H9 (cell line): ENCODE measurements around the gene NLN. TPM values are rescaled to one million over a fixed set of nuclear protein-coding genes. Genes with fewer than 3 reads are reported as not detected.

ENCODE experiments used
- DNase-seq: peaks from one replicate; pipeline ENCODE4 v3.0.0-alpha.2; 2017
- H2AFZ ChIP-seq: one replicate; pipeline ENCODE4 v1.6.1; 2013; ENCODE audit warnings: mild to moderate bottlenecking, low read length, control low read depth, moderate library complexity
- H2AK5ac ChIP-seq: 2 replicates; pipeline ENCODE4 v1.6.1; 2013; ENCODE audit warnings: low read length, control low read depth, mixed read lengths; ENCODE audit not compliant: insufficient read length
- H2BK120ac ChIP-seq: one replicate; pipeline ENCODE4 v1.6.1; 2013; ENCODE audit warnings: low read depth, mild to moderate bottlenecking, low read length, control low read depth, inconsistent platforms; ENCODE audit not compliant: poor library complexity, severe bottlenecking
- H2BK12ac ChIP-seq: 2 replicates; pipeline ENCODE4 v1.6.1; 2013; ENCODE audit warnings: low read length, control low read depth, mixed read lengths, low read depth; ENCODE audit not compliant: insufficient read length
- H2BK15ac ChIP-seq: 2 replicates; pipeline ENCODE4 v1.6.1; 2013; ENCODE audit warnings: low read depth, low read length, control low read depth
- H2BK20ac ChIP-seq: one replicate; pipeline ENCODE4 v1.6.1; 2013; ENCODE audit warnings: low read depth, mild to moderate bottlenecking, low read length, control low read depth, inconsistent platforms; ENCODE audit not compliant: poor library complexity, severe bottlenecking
- H2BK5ac ChIP-seq: 2 replicates; pipeline ENCODE4 v1.6.1; 2013; ENCODE audit warnings: low read length, control low read depth, mixed read lengths; ENCODE audit not compliant: insufficient read length
- H3K14ac ChIP-seq: 2 replicates; pipeline ENCODE4 v1.6.1; 2013; ENCODE audit warnings: low read length, control low read depth; ENCODE audit not compliant: insufficient read depth
- H3K18ac ChIP-seq: 2 replicates; pipeline ENCODE4 v1.6.1; 2013; ENCODE audit warnings: low read depth, mild to moderate bottlenecking, mixed read lengths, low read length, control low read depth; ENCODE audit not compliant: insufficient read length
- H3K23ac ChIP-seq: 2 replicates; pipeline ENCODE4 v1.6.1; 2013; ENCODE audit warnings: low read length, control low read depth, mixed read lengths, low read depth; ENCODE audit not compliant: insufficient read length
- H3K23me2 ChIP-seq: 2 replicates; pipeline ENCODE4 v1.6.1; 2013; ENCODE audit warnings: low read depth, mild to moderate bottlenecking, mixed read lengths, low read length, control low read depth; ENCODE audit not compliant: insufficient read length, poor library complexity, severe bottlenecking
- H3K27ac ChIP-seq: 2 replicates; pipeline ENCODE4 v1.5.1; 2013; ENCODE audit warnings: low read length, control low read depth, mixed read lengths, low read depth; ENCODE audit not compliant: insufficient read length
- H3K27me3 ChIP-seq: 2 replicates; pipeline ENCODE4 v1.6.1; 2013; ENCODE audit warnings: low read length, control low read depth, inconsistent platforms; ENCODE audit not compliant: insufficient read depth
- H3K4ac ChIP-seq: 2 replicates; pipeline ENCODE4 v1.6.1; 2013; ENCODE audit warnings: low read depth, mild to moderate bottlenecking, control low read depth, inconsistent platforms, low read length, moderate library complexity
- H3K4me1 ChIP-seq: 2 replicates; pipeline ENCODE4 v1.6.1; 2013; ENCODE audit warnings: low read length, control low read depth, inconsistent platforms; ENCODE audit not compliant: insufficient read depth
- H3K4me2 ChIP-seq: 2 replicates; pipeline ENCODE4 v1.6.1; 2013; ENCODE audit warnings: low read length, control low read depth, mixed read lengths; ENCODE audit not compliant: insufficient read length, insufficient read depth
- H3K56ac ChIP-seq: 2 replicates; pipeline ENCODE4 v1.6.1; 2013; ENCODE audit warnings: low read depth, mild to moderate bottlenecking, mixed read lengths, low read length, control low read depth; ENCODE audit not compliant: insufficient read length
- H3K79me1 ChIP-seq: 2 replicates; pipeline ENCODE4 v1.6.1; 2013; ENCODE audit warnings: low read depth, mild to moderate bottlenecking, moderate library complexity, low read length, control low read depth, inconsistent platforms; ENCODE audit not compliant: insufficient read depth, poor library complexity, severe bottlenecking
- H3K79me2 ChIP-seq: 2 replicates; pipeline ENCODE4 v1.6.1; 2013; ENCODE audit warnings: low read length, control low read depth, inconsistent platforms; ENCODE audit not compliant: insufficient read depth
- H3K9ac ChIP-seq: 2 replicates; pipeline ENCODE4 v1.6.1; 2013; ENCODE audit warnings: low read length, control low read depth, mixed read lengths; ENCODE audit not compliant: insufficient read length; ENCODE audit errors: extremely low read depth
- H3K9me3 ChIP-seq: one replicate; pipeline ENCODE4 v1.6.1; 2013; ENCODE audit warnings: low read depth, low read length, inconsistent platforms; ENCODE audit not compliant: control insufficient read depth
- H3T11ph ChIP-seq: one replicate; pipeline ENCODE4 v1.6.1; 2013; ENCODE audit warnings: mild to moderate bottlenecking, low read length, control low read depth, inconsistent platforms
- H4K20me1 ChIP-seq: one replicate; pipeline ENCODE4 v1.6.1; 2013; ENCODE audit not compliant: control insufficient read depth, insufficient read length, insufficient read depth
- H4K5ac ChIP-seq: 2 replicates; pipeline ENCODE4 v1.6.1; 2013; ENCODE audit warnings: low read depth, mild to moderate bottlenecking, mixed read lengths, low read length, control low read depth; ENCODE audit not compliant: insufficient read length
- H4K8ac ChIP-seq: replicated peaks from 2 replicates; pipeline ENCODE4 v1.6.1; 2013; ENCODE audit warnings: low read length, control low read depth, mixed read lengths, low read depth; ENCODE audit not compliant: insufficient read length
- H4K91ac ChIP-seq: 2 replicates; pipeline ENCODE4 v1.6.1; 2013; ENCODE audit warnings: low read depth, mild to moderate bottlenecking, moderate library complexity, mixed read lengths, low read length, control low read depth; ENCODE audit not compliant: insufficient read length
- H3K27ac Mint-ChIP-seq, 3 experiments: 2 replicates in 2 of 3; 3 replicates in 1 of 3; pipeline ENCODE4 v1.8.0; 2020 to 2021; ENCODE audit warnings: mixed read lengths in 3 of 3, mild to moderate bottlenecking in 1 of 3, moderate library complexity in 1 of 3
- H3K27me3 Mint-ChIP-seq: 2 replicates; pipeline ENCODE4 v1.8.0; 2021; ENCODE audit warnings: low read depth, mild to moderate bottlenecking, moderate library complexity, mixed read lengths
- H3K36me3 Mint-ChIP-seq, 3 experiments: 2 replicates in 2 of 3; 3 replicates in 1 of 3; pipeline ENCODE4 v1.8.0; 2020 to 2021; ENCODE audit warnings: low read depth in 3 of 3, mixed read lengths in 3 of 3; ENCODE audit not compliant: insufficient read depth in 1 of 3
- H3K4me1 Mint-ChIP-seq, 2 experiments: 2 replicates each; pipeline ENCODE4 v1.8.0; 2020; ENCODE audit warnings: mixed read lengths in 2 of 2
- H3K4me3 Mint-ChIP-seq, 2 experiments: 2 replicates in 1 of 2; 3 replicates in 1 of 2; pipeline ENCODE4 v1.8.0; 2020 to 2021; ENCODE audit warnings: mild to moderate bottlenecking in 2 of 2, mixed read lengths in 2 of 2, moderate library complexity in 1 of 2
- H3K9me3 Mint-ChIP-seq, 2 experiments: 2 replicates in 1 of 2; 3 replicates in 1 of 2; pipeline ENCODE4 v1.8.0; 2020; ENCODE audit warnings: mild to moderate bottlenecking in 2 of 2, mixed read lengths in 2 of 2, moderate library complexity in 1 of 2
- WGBS: extraction: QIAGEN DNeasy Blood & Tissue Kit; methylation state at CpG from one replicate; pipeline ENCODE4 v1.1.7; 2013; ENCODE audit warnings: missing lambda C conversion rate, low lambda C conversion rate, mixed read lengths; ENCODE audit not compliant: insufficient read length; ENCODE audit errors: extremely low coverage; 5-methylcytosine and 5-hydroxymethylcytosine counted together
- total RNA-seq: library from RNA; stranded (reverse); gene quantifications from 2 replicates; pipeline ENCODE4 v1.2.1, GENCODE V29; 2021
- TF ChIP-seq, protein P1 (sequence below): fragments of 200-600 bp; sonication (generic); conservative IDR thresholded peaks from 3 replicates; pipeline ENCODE4 v1.8.0; 2021; ENCODE audit warnings: antibody characterized with exemption, mild to moderate bottlenecking

Gene NLN
- total RNA-seq, 1 experiment from 2014 or later = 137 TPM

DNA sequence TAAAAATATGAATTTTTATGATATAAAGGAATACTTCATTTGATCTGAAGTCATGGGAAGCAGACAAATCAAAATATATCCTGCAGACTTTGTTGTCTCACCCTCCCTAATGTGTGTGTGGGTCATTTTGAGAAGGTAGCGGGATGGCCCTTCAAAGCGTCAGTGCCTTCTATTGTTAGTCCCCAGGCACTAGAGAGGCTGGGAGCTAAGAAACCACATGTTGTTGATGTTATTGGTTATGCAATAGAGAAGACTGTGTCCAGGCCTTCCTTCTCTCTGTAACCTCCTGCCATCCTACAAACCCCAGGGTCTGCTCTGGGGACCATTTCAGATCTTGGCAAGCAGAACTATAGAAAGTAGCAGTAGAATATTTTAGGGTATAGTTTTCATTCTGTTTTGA is 94.7 kb downstream of the NLN start:
- no peak overlapping the region for H3K4me3 Mint-ChIP-seq
- no peak overlapping the region for H4K8ac ChIP-seq
- H3K27ac ChIP-seq = no peak overlapping the region
- TF ChIP-seq, protein P1, sequence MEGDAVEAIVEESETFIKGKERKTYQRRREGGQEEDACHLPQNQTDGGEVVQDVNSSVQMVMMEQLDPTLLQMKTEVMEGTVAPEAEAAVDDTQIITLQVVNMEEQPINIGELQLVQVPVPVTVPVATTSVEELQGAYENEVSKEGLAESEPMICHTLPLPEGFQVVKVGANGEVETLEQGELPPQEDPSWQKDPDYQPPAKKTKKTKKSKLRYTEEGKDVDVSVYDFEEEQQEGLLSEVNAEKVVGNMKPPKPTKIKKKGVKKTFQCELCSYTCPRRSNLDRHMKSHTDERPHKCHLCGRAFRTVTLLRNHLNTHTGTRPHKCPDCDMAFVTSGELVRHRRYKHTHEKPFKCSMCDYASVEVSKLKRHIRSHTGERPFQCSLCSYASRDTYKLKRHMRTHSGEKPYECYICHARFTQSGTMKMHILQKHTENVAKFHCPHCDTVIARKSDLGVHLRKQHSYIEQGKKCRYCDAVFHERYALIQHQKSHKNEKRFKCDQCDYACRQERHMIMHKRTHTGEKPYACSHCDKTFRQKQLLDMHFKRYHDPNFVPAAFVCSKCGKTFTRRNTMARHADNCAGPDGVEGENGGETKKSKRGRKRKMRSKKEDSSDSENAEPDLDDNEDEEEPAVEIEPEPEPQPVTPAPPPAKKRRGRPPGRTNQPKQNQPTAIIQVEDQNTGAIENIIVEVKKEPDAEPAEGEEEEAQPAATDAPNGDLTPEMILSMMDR = no peak
- no peak overlapping the region for H3K14ac ChIP-seq
- H3K27ac Mint-ChIP-seq = no peak overlapping the region
- H3K36me3 Mint-ChIP-seq = peaks cover 14 to 59% (median 54%) of the 10 kb centered on the region in 3 experiments; a peak in 6 of 7 replicates
- no peaks in the 10 kb centered on the region for H3K4me1 ChIP-seq
- no peaks in the 10 kb centered on the region for H3K27me3 ChIP-seq
- no peak overlapping the region for H2BK120ac ChIP-seq
- no peak overlapping the region for H2BK20ac ChIP-seq
- no peak overlapping the region for H2AFZ ChIP-seq
- H3K79me1 ChIP-seq = no peaks in the 10 kb centered on the region
- H3K4me2 ChIP-seq = no peak overlapping the region
- H2BK15ac ChIP-seq = no peak overlapping the region
- no peak for DNase-seq
- H3K79me2 ChIP-seq = no peaks in the 10 kb centered on the region
- no peak overlapping the region for H3K18ac ChIP-seq
- no peak overlapping the region for H3K23ac ChIP-seq
- no peak overlapping the region for H2BK5ac ChIP-seq
- H3K9me3 Mint-ChIP-seq = no peaks in the 10 kb centered on the region
- no peaks in the 10 kb centered on the region for H4K20me1 ChIP-seq
- H3T11ph ChIP-seq = no peak overlapping the region
- peaks cover 12 to 26% of the 10 kb centered on the region in 2 experiments for H3K4me1 Mint-ChIP-seq
- no peaks in the 10 kb centered on the region for H3K27me3 Mint-ChIP-seq
- no peak overlapping the region for H2BK12ac ChIP-seq
- no peaks in the 10 kb centered on the region for H3K9me3 ChIP-seq
- H3K9ac ChIP-seq = no peak overlapping the region
- no peak overlapping the region for H3K4ac ChIP-seq
- H4K5ac ChIP-seq = no peak overlapping the region
- no CpG with 5 or more reads among the region's 2 CpGs for WGBS
- H2AK5ac ChIP-seq = no peak overlapping the region
- no peaks in the 10 kb centered on the region for H3K23me2 ChIP-seq
- no peak overlapping the region for H3K56ac ChIP-seq
- H4K91ac ChIP-seq = no peak overlapping the region
